Measurements from ENCODE around the gene CDH18.

- TF ChIP-seq CTCF (IDR thresholded peaks at IDR 0.05) (no peak), POLR2A (IDR thresholded peaks at IDR 0.05) (no peak)
Observed at GRCh38 chr5:19835442-19835841, 152.6 kb downstream of the CDH18 start.
